Measurements from ENCODE around the gene MMS19. TPM values are rescaled to one million over a fixed set of nuclear protein-coding genes. Genes with fewer than 3 reads are reported as not detected.

MMS19 gene
- total RNA-seq, 1 donor from 2014 or later, result 108 TPM

DNA sequence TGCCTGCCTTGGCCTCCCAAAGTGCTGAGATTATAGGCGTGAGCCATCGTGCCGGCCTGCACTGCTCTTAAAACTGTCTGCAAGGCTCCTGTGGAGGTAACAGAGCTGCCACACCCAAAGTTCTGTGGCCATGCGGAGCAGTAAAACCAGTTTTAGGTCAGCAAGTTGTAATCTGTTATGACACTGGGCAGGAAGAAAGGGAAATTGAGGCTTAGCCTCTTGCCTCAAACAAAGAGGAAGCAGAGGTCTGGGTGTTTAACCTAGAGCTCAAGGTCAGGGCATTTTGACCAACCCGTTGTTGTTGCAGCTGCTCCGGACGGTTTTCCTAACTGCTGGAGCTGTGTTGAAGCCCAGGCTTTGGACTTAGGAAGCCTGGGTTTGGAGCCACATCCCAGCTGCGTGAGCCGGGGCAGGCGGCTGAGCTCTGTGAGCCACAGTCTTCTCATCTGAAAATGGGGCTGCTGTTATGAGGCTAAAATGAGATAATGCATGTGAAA, 89.7 kb downstream of the MMS19 start:
- no peak for TF ChIP-seq CTCF (conservative IDR thresholded peaks at IDR 0.05; ENCODE audit: low read depth, low read length)
- no peak for DNase-seq (ENCODE audit: low read depth)
- no peak overlapping the region for H3K4me3 ChIP-seq (ENCODE audit: low read depth, low read length)

Other genes starting within 250 kb of the MMS19 start
- 8.8 and 14.9 TPM in 2 replicates for gene ARHGAP19, start 205.8 kb downstream of the MMS19 start, total RNA-seq
- 1.1 and 1.2 TPM in 2 replicates for gene FRAT1, start 179.2 kb downstream of the MMS19 start, total RNA-seq
- 6.3 and 11.4 TPM in 2 replicates for gene FRAT2, start 163.7 kb downstream of the MMS19 start, total RNA-seq
- 23.5 and 46.3 TPM in 2 replicates for gene RRP12, start 97.1 kb downstream of the MMS19 start, total RNA-seq
- 629 and 772 TPM in 2 replicates for gene PGAM1, start 72.2 kb downstream of the MMS19 start, total RNA-seq
- gene EXOSC1, start 52.4 kb downstream of the MMS19 start, total RNA-seq, result 34.2 and 65.3 TPM in 2 replicates
- 44.7 and 78.0 TPM in 2 replicates for gene ZDHHC16, start 52.2 kb downstream of the MMS19 start, total RNA-seq
- gene UBTD1, start 502 bp upstream of the MMS19 start, total RNA-seq, result 21.6 and 23.6 TPM in 2 replicates
- 3.3 and 6.8 TPM in 2 replicates for gene ANKRD2, start 74.4 kb upstream of the MMS19 start, total RNA-seq
- 4.1 and 10.8 TPM in 2 replicates for gene HOGA1, start 86.0 kb upstream of the MMS19 start, total RNA-seq
- gene C10orf62, start 91.3 kb upstream of the MMS19 start, total RNA-seq, result 0.12 TPM in 1 of 2 replicates, not detected in the other
- gene MORN4, start 135.1 kb upstream of the MMS19 start, total RNA-seq, result 3.6 and 5.7 TPM in 2 replicates
- gene PI4K2A, start 142.2 kb upstream of the MMS19 start, total RNA-seq, result 14.0 and 28.6 TPM in 2 replicates
- gene AVPI1, start 188.8 kb upstream of the MMS19 start, total RNA-seq, result 6.5 and 12.0 TPM in 2 replicates
- 21.2 and 30.5 TPM in 2 replicates for gene MARVELD1, start 215.3 kb upstream of the MMS19 start, total RNA-seq
- 13.5 and 23.6 TPM in 2 replicates for gene ZFYVE27, start 238.7 kb upstream of the MMS19 start, total RNA-seq